ENCODE measurements around the gene THBS4.

DNA sequence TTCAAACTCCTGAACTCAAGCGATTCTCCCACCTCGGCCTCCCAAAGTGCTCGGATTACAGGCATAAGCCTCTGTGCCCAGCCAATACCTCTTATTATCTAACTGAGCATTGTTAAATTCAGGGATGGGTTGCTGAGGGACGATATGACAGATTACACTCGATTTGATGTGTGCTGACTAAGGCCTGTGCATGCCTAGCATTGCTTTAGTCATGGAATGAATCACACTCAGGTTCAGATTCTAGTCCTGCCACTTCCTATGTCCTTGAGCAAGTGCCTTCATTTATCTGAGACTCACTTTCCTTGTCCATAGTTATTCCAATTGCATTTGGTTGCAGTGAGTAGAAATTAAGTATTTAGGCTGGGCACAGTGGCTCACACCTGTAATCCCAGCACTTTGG, 19.5 kb downstream of the THBS4 start:
- TF ChIP-seq, protein P1, sequence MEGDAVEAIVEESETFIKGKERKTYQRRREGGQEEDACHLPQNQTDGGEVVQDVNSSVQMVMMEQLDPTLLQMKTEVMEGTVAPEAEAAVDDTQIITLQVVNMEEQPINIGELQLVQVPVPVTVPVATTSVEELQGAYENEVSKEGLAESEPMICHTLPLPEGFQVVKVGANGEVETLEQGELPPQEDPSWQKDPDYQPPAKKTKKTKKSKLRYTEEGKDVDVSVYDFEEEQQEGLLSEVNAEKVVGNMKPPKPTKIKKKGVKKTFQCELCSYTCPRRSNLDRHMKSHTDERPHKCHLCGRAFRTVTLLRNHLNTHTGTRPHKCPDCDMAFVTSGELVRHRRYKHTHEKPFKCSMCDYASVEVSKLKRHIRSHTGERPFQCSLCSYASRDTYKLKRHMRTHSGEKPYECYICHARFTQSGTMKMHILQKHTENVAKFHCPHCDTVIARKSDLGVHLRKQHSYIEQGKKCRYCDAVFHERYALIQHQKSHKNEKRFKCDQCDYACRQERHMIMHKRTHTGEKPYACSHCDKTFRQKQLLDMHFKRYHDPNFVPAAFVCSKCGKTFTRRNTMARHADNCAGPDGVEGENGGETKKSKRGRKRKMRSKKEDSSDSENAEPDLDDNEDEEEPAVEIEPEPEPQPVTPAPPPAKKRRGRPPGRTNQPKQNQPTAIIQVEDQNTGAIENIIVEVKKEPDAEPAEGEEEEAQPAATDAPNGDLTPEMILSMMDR (IDR thresholded peaks at IDR 0.05; ENCODE audit: poor library complexity) = no peak
- no peak for TF ChIP-seq EZH2 (IDR thresholded peaks at IDR 0.05; ENCODE audit: borderline replicate concordance)

Measured in hepatocyte (in vitro differentiated cells).